ENCODE data around the gene PCDHGC3. TPM values are rescaled to one million over a fixed set of nuclear protein-coding genes. Genes with fewer than 3 reads are reported as not detected.

PCDHGC3 gene
- total RNA-seq, 1 experiment from 2014 or later = 17.3 TPM

GRCh38 chr5:141494761-141495452 lies 19.1 kb downstream of the PCDHGC3 start:
- Mint-ChIP-seq H3K27ac (ENCODE audit: low read depth, unreplicated experiment) (no peak overlapping the region), H3K4me1 (ENCODE audit: insufficient read depth, unreplicated experiment) (no peaks in the 10 kb centered on the region), H3K27me3 (ENCODE audit: insufficient read depth, unreplicated experiment) (no peaks in the 10 kb centered on the region), H3K36me3 (ENCODE audit: insufficient read depth, unreplicated experiment) (peaks cover 5% of the 10 kb centered on the region), H3K4me3 (ENCODE audit: unreplicated experiment) (no peak overlapping the region), H3K9me3 (ENCODE audit: unreplicated experiment) (no peaks in the 10 kb centered on the region)
- TF ChIP-seq CTCF (IDR thresholded peaks at IDR 0.05; ENCODE audit: unreplicated experiment) = no peak
- DNase-seq (ENCODE audit: unreplicated experiment) = no peak
- intact Hi-C loops (cut with micrococcal nuclease) = no loop called here
- POLR2A ChIA-PET = no interaction called here
- BruUV-seq (replicated peaks) = no TSS peak
- CTCF ChIA-PET = interaction anchor here (0.7 to 1.7 kb wide), 3 partner anchors 18 to 833 kb away, joined by 3 to 4 read pairs (median 3); no protein-coding TSS in a partner anchor

- H3K4me3 Mint-ChIP-seq (ENCODE audit: unreplicated experiment) = no peak overlapping the region
- H3K36me3 Mint-ChIP-seq (ENCODE audit: insufficient read depth, unreplicated experiment) = peaks cover 5% of the 10 kb centered on the region
- CTCF ChIA-PET = interaction anchor here (0.7 to 1.7 kb wide), 2 partner anchors 68 to 833 kb away, joined by 3 to 4 read pairs; no protein-coding TSS in a partner anchor
- DNase-seq (ENCODE audit: unreplicated experiment) = no peak
- no peak for TF ChIP-seq CTCF (IDR thresholded peaks at IDR 0.05; ENCODE audit: unreplicated experiment)
- POLR2A ChIA-PET = no interaction called here
- intact Hi-C loops (cut with micrococcal nuclease) = no loop called here
- no peaks in the 10 kb centered on the region for H3K9me3 Mint-ChIP-seq (ENCODE audit: unreplicated experiment)
- no TSS peak for BruUV-seq (replicated peaks)
- no peaks in the 10 kb centered on the region for H3K4me1 Mint-ChIP-seq (ENCODE audit: insufficient read depth, unreplicated experiment)
- H3K27me3 Mint-ChIP-seq (ENCODE audit: insufficient read depth, unreplicated experiment) = no peaks in the 10 kb centered on the region
- H3K27ac Mint-ChIP-seq (ENCODE audit: low read depth, unreplicated experiment) = no peak overlapping the region
Observed at GRCh38 chr5:141495453-141495811, 19.7 kb downstream of the PCDHGC3 start.

- TF ChIP-seq CTCF (IDR thresholded peaks at IDR 0.05; ENCODE audit: unreplicated experiment) = no peak
- no peak overlapping the region for H3K27ac Mint-ChIP-seq (ENCODE audit: low read depth, unreplicated experiment)
- H3K4me1 Mint-ChIP-seq (ENCODE audit: insufficient read depth, unreplicated experiment) = no peaks in the 10 kb centered on the region
- ChIA-PET POLR2A (no interaction called here), CTCF (interaction anchor here (0.7 kb wide), 1 partner anchor 1585 kb away, joined by 4 read pairs; no protein-coding TSS in a partner anchor)
- H3K9me3 Mint-ChIP-seq (ENCODE audit: unreplicated experiment) = no peaks in the 10 kb centered on the region
- BruUV-seq (replicated peaks) = no TSS peak
- H3K36me3 Mint-ChIP-seq (ENCODE audit: insufficient read depth, unreplicated experiment) = peaks cover 5% of the 10 kb centered on the region
- intact Hi-C loops (cut with micrococcal nuclease) = no loop called here
- DNase-seq (ENCODE audit: unreplicated experiment) = no peak
- no peak overlapping the region for H3K4me3 Mint-ChIP-seq (ENCODE audit: unreplicated experiment)
- H3K27me3 Mint-ChIP-seq (ENCODE audit: insufficient read depth, unreplicated experiment) = no peaks in the 10 kb centered on the region
Observed at GRCh38 chr5:141496038-141496437, 20.3 kb downstream of the PCDHGC3 start.

GRCh38 chr5:141501761-141502160 lies 26.0 kb downstream of the PCDHGC3 start:
- Mint-ChIP-seq H3K9me3 (ENCODE audit: unreplicated experiment) (no peaks in the 10 kb centered on the region), H3K4me1 (ENCODE audit: insufficient read depth, unreplicated experiment) (no peaks in the 10 kb centered on the region), H3K36me3 (ENCODE audit: insufficient read depth, unreplicated experiment) (peaks cover 6% of the 10 kb centered on the region), H3K27me3 (ENCODE audit: insufficient read depth, unreplicated experiment) (no peaks in the 10 kb centered on the region), H3K4me3 (ENCODE audit: unreplicated experiment) (no peak overlapping the region), H3K27ac (ENCODE audit: low read depth, unreplicated experiment) (no peak overlapping the region)
- BruUV-seq (replicated peaks) = no TSS peak
- ChIA-PET POLR2A (no interaction called here), CTCF (interaction anchor here (0.7 to 4.9 kb wide), 4 partner anchors 11 to 730 kb away, joined by 3 to 27 read pairs (median 6); no protein-coding TSS in a partner anchor)
- TF ChIP-seq CTCF (IDR thresholded peaks at IDR 0.05; ENCODE audit: unreplicated experiment) = no peak
- intact Hi-C loops (cut with micrococcal nuclease) = no loop called here
- no peak for DNase-seq (ENCODE audit: unreplicated experiment)

Data from MCF 10A (cell line).